Activated CD4-positive, alpha-beta memory T cell treated with anti-CD3 and anti-CD28 coated beads, Interleukin-2, amount 10 ng/mL, durations not matched to agents 7 days and 5 days (primary cell): ENCODE results near the gene HAAO. TPM values are rescaled to one million over a fixed set of nuclear protein-coding genes. Genes with fewer than 3 reads are reported as not detected.

Experiments used
- CTCF ChIA-PET: fragments of 350-600 bp; sonication (Branson Sonifier 250); formaldehyde crosslinking; loops from one replicate; lab custom pipeline; 2021; ENCODE audit warnings: antibody characterized with exemption, inconsistent platforms; lab: Charles Lee
- POLR2A ChIA-PET: fragments of 350-600 bp; sonication (Branson Sonifier 250); formaldehyde crosslinking; loops from one replicate; lab custom pipeline; 2021; ENCODE audit warnings: antibody characterized with exemption; lab: Charles Lee
- DNase-seq: peaks from one replicate; pipeline ENCODE4 v3.0.0-alpha.2; 2020
- H3K27ac Mint-ChIP-seq: one replicate; pipeline ENCODE4 v1.8.0; 2021; ENCODE audit warnings: mild to moderate bottlenecking, mixed read lengths
- H3K27me3 Mint-ChIP-seq: one replicate; pipeline ENCODE4 v1.8.0; 2021; ENCODE audit warnings: mixed read lengths
- H3K36me3 Mint-ChIP-seq: one replicate; pipeline ENCODE4 v1.8.0; 2021; ENCODE audit warnings: low read depth, mixed read lengths
- H3K4me1 Mint-ChIP-seq: one replicate; pipeline ENCODE4 v1.8.0; 2021; ENCODE audit warnings: mixed read lengths
- H3K4me3 Mint-ChIP-seq: one replicate; pipeline ENCODE4 v1.8.0; 2021; ENCODE audit warnings: mild to moderate bottlenecking, mixed read lengths
- H3K9me3 Mint-ChIP-seq: one replicate; pipeline ENCODE4 v1.8.0; 2021; ENCODE audit warnings: mixed read lengths
- total RNA-seq, 2 experiments: library from RNA; stranded (reverse); gene quantifications; one replicate each; pipeline ENCODE4 v1.2.3, GENCODE V29; 2021

The HAAO gene
- total RNA-seq, 2 experiments from 2014 or later = 0.18 to 0.28 TPM

DNA sequence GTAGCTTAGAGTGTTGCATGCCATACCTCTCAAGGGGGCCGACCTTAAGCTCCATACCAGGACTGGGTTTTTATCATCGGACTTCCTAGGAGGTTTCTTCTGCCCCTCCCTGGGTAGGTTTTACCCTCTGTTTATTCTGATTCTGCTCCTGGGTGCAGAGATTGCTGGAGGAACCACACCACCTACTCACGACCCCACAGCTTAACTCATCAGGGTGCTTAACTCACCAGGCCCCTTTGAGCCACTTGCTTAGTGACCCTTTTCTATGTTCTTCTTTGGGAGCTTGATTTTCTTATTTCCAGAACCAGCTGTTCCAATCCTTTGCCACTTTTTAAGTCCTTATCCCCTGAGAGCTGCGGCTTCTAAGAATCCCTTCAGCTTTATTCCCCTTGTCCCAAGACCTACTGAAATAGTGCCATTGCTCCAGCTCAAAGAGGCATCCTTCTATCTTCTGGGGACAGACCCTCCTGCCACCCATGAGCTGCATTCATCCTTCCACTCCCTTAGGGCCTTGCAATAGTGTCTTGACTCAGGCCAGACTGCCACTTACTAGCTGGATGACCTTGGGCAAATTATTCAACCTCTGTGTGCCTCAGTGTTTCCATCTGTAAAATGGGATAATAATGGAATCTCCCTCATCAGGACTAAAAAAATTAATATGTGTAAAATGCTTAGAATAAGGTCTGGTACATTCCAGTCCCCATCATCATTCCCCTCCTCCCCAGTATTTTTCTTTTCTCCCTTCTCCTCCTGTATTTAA lies 34.2 kb downstream of the HAAO start:
- Mint-ChIP-seq H3K9me3 (no peaks in the 10 kb centered on the region), H3K36me3 (no peaks in the 10 kb centered on the region), H3K27me3 (no peaks in the 10 kb centered on the region), H3K4me3 (no peak overlapping the region), H3K4me1 (no peaks in the 10 kb centered on the region), H3K27ac (no peak overlapping the region)
- DNase-seq = no peak
- ChIA-PET CTCF (no interaction called here), POLR2A (no interaction called here)

DNA sequence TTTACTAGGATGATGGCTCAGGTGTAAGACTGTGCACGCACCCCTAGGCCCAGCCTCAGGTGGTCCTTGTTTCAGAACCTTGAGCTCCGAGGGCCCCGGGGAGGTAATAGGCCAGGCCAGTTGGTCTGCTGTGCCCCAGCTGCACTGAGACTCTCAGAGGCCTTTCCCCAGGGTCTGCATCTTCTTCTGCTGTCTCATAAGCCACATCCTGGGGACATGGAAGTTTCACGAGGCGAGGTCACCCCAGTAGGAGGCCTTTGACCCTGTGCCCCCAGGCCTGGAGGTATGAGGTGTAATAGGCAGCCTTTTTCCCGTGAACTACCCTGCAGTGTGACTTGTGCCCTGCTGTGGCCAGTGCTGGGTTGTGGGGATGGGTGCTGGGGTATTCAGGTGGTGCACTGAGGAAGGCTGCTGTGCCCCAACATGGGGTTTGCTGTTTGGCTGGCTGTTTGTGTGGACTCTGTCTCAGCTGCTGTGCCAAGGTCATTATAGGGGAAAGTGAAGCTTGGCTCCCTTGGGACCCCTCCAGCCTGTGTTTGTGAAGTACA lies 35.3 kb downstream of the HAAO start:
- POLR2A ChIA-PET = no interaction called here
- no peaks in the 10 kb centered on the region for H3K4me1 Mint-ChIP-seq
- CTCF ChIA-PET = no interaction called here
- no peaks in the 10 kb centered on the region for H3K36me3 Mint-ChIP-seq
- H3K9me3 Mint-ChIP-seq = no peaks in the 10 kb centered on the region
- no peak overlapping the region for H3K4me3 Mint-ChIP-seq
- H3K27ac Mint-ChIP-seq = no peak overlapping the region
- no peaks in the 10 kb centered on the region for H3K27me3 Mint-ChIP-seq
- DNase-seq = no peak

DNA sequence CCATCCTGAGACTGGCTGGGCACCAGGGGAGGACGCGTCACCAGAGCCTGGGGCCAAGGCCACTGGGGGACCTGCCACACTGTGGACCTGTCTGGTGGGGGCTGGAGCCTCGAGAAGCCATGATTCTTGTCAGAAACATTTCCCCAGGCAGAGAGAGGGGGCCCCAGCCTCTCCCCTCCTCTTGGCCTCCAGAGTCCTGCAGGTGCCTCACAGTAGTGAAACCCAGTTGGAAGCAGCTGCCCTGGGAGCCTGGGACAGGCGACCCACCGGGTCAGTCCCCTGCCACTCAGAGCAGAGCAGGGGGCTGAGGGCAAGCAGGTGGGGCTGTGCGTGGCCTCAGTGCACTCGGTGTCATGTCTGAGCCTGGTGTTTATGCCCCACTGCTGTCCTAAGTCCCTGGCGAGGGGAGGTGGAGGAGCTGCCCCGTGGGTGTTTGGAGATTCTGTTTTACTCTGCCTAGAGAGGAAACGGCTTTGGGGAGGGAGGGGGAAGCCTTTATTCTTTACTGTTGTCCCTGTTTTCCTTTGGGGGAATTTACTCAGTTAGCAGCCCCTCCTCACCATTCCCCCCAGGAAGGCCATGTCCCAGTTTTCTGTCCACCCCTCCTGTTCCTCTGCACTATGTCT lies 36.1 kb downstream of the HAAO start:
- DNase-seq = no peak
- Mint-ChIP-seq H3K4me3 (no peak overlapping the region), H3K27ac (no peak overlapping the region), H3K9me3 (no peaks in the 10 kb centered on the region), H3K36me3 (no peaks in the 10 kb centered on the region), H3K27me3 (no peaks in the 10 kb centered on the region), H3K4me1 (no peaks in the 10 kb centered on the region)
- CTCF ChIA-PET = no interaction called here
- POLR2A ChIA-PET = no interaction called here

DNA sequence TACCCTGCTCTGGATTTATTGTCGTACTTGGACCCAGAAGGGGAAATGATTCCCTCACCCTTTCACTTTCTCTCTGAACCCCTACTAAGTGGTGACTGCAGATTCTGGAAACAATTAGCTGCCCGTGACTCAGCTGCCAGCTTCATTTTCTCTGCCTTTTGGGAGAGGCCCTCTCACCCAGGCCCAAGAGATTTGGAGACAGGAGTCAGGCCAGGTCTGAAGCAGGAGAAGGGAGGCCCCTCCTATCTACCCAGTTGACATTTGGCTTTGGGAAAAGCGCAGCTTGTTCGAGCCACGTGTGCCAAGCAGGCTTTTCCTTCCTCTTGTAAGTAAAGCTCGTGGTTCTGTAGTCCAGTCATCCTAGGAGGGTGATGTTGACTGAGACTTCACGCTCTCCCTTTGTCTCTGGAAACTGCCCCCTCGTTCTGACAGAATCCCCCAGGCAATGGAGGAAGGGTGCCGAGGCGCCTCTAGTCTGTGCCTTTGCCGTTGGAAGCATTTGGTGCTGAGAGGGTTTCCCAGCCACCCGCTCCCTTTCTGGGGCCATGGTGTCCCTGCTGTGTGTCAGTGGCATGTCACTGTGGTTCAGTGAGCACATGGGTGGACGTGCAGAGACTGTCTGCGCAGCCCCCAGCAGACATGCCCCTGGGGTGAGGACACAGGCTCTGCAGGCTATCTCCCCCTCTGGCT lies 37.0 kb downstream of the HAAO start:
- no peak for DNase-seq
- POLR2A ChIA-PET = no interaction called here
- CTCF ChIA-PET = no interaction called here
- no peaks in the 10 kb centered on the region for H3K4me1 Mint-ChIP-seq
- H3K9me3 Mint-ChIP-seq = no peaks in the 10 kb centered on the region
- no peak overlapping the region for H3K27ac Mint-ChIP-seq
- no peaks in the 10 kb centered on the region for H3K36me3 Mint-ChIP-seq
- no peak overlapping the region for H3K4me3 Mint-ChIP-seq
- H3K27me3 Mint-ChIP-seq = no peaks in the 10 kb centered on the region

DNA sequence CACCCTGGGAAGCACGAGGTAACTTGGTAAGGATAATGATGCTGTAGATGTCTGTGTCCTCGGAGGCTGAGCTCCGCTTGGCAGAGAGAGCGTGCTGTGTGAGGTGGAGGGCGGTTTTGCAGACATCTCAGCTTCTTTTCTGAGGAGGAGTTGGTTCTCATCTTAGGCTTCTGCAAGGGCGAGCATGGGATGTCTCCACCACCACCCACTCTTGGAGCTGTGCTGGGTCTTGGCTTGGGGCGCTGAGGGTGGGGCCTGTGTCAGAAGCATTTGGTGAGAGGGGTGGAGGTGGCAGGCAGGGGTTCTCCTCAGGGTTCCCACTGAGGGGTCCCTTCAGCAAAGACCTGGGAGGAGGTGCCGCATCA lies 37.6 kb downstream of the HAAO start:
- ChIA-PET CTCF (no interaction called here), POLR2A (no interaction called here)
- H3K27ac Mint-ChIP-seq = no peak overlapping the region
- H3K4me3 Mint-ChIP-seq = no peak overlapping the region
- no peaks in the 10 kb centered on the region for H3K36me3 Mint-ChIP-seq
- no peaks in the 10 kb centered on the region for H3K27me3 Mint-ChIP-seq
- H3K4me1 Mint-ChIP-seq = no peaks in the 10 kb centered on the region
- no peak for DNase-seq
- H3K9me3 Mint-ChIP-seq = no peaks in the 10 kb centered on the region

DNA sequence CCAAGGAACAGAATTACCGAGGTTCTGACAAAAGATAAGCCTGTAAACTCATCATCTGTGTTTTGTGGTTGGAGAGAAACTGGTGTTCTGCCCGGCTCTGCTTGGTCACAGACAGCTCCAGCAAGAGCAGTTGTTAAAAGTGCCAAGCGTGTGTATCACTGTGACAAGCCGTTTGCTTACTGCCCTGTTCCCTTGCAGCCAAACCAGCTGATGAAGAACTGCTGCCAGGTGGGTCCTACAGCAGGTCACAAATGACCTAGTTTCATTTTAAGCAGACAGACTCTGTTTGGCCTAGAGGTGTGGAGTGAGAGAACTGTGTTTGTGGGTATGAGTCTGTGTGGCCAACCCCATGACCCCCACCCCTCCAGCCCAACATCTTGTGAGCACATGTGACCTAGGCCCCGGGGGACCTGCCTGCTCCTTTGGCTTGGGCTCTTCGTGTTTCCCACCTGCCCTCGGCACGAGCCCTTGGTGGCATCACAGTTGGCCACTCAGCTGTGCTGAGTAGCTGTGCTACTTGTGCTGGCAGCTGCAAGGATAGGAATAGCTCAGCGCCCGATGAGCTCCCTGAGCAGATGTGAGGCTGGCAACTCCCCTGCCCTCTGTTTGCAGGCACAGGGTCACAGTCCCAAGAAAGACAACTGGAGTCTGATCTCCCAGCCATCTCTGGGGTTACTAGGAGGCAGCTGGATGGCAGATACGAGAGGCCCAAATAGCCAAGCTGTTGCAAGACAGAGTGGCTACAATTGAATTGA lies 38.2 kb downstream of the HAAO start:
- POLR2A ChIA-PET = no interaction called here
- CTCF ChIA-PET = no interaction called here
- Mint-ChIP-seq H3K4me3 (no peak overlapping the region), H3K9me3 (no peaks in the 10 kb centered on the region), H3K27me3 (no peaks in the 10 kb centered on the region), H3K4me1 (no peaks in the 10 kb centered on the region), H3K36me3 (no peaks in the 10 kb centered on the region), H3K27ac (no peak overlapping the region)
- DNase-seq = no peak

DNA sequence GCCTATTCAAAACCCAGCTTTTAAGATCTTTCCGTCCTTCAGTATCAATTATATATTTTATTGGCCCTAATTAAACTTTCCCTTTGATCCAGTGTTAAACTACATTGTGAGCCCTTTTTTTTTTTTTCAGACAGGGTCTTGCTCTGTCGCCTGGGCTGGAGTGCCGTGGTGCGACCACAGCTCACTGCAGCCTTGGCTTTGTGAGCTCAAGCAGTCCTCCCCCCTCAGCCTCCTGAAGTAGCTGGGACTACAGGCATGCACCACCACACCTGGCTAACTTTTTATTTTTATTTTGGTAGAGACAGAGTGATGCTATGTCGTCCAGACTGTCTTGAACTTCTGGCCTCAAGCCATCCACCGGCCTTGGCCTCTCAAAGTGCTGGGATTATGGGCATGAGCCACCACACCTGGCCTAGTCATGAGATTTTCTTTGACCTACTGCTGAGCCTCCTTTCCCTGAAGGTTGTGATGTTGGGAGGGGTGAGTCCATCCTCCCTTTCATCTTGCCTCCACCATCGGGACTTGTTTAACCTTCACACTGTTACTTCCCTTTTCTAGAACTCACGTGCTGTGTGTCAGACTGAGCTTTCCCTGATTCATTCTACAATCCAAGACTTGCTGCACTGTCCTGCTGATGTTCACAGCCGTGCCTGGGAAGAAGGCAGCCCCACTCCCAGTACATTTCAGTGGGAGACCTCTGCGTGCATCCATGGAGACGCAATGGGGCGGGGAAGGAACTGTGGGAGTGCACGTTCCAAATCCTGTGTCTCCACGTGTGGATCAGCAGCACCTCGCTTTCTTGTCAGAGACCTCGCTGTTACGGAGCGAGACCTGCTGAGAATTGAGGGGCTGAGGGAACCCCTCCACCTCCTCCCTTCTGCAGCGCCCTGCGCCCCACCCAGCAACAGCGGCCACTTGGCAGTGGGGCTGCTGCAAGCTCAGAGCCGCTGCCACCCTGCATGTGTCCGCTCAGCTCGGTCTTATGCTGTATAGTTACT lies 39.3 kb downstream of the HAAO start:
- DNase-seq = no peak
- ChIA-PET CTCF (no interaction called here), POLR2A (interaction anchor here (1.2 kb wide), 1 partner anchor 57 kb away, joined by 3 read pairs; no protein-coding TSS in a partner anchor)
- Mint-ChIP-seq H3K9me3 (no peaks in the 10 kb centered on the region), H3K36me3 (no peaks in the 10 kb centered on the region), H3K4me3 (no peak overlapping the region), H3K27ac (no peak overlapping the region), H3K4me1 (no peaks in the 10 kb centered on the region), H3K27me3 (no peaks in the 10 kb centered on the region)

DNA sequence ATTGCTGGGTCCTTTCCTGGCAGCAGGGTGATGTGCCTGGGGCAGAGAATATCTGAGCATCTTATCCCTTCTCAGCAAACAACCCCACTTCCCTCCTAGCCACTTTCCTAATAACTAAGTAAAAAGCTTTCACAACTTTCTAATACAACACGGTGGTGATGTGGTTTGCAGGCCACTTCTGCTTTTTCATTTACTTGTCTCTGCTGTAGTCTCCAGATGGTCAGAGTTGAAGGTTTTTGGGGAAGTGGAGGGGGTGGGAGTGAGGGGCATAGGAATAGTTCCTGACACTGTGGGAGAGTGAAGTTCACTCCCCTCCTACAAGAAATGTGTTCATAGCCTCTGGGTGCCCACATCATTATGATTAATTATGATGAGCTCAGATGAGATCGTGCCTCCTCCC lies 40.1 kb downstream of the HAAO start:
- H3K4me3 Mint-ChIP-seq = no peak overlapping the region
- no peaks in the 10 kb centered on the region for H3K36me3 Mint-ChIP-seq
- POLR2A ChIA-PET = interaction anchor here (0.6 to 1.2 kb wide), 2 partner anchors 58 to 76 kb away, joined by 3 to 4 read pairs; no protein-coding TSS in a partner anchor
- no peak for DNase-seq
- H3K9me3 Mint-ChIP-seq = no peaks in the 10 kb centered on the region
- H3K27me3 Mint-ChIP-seq = no peaks in the 10 kb centered on the region
- H3K27ac Mint-ChIP-seq = no peak overlapping the region
- CTCF ChIA-PET = no interaction called here
- no peaks in the 10 kb centered on the region for H3K4me1 Mint-ChIP-seq

DNA sequence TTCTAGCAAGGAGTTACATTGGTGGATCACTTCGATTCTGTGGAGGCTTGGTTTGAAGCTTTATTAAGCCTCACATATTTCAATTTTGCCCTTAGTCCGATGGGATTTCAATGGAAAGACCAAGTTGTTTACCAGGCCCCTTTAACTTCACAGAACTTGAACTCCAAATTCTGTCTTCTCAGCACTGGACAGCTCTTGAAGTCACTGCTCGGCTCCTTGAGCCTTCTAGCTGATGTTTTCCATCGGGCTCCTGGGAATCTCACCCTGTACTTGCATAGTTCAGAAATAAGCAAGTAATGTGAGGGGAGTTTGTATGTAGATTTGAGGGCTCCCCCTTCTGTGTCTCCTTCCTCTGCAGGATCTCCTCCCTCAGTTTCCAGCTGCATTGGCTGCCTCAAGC lies 43.5 kb downstream of the HAAO start:
- Mint-ChIP-seq H3K27me3 (no peaks in the 10 kb centered on the region), H3K36me3 (no peaks in the 10 kb centered on the region), H3K4me3 (no peak overlapping the region), H3K4me1 (no peaks in the 10 kb centered on the region), H3K27ac (no peak overlapping the region), H3K9me3 (no peaks in the 10 kb centered on the region)
- no peak for DNase-seq
- ChIA-PET CTCF (no interaction called here), POLR2A (no interaction called here)

DNA sequence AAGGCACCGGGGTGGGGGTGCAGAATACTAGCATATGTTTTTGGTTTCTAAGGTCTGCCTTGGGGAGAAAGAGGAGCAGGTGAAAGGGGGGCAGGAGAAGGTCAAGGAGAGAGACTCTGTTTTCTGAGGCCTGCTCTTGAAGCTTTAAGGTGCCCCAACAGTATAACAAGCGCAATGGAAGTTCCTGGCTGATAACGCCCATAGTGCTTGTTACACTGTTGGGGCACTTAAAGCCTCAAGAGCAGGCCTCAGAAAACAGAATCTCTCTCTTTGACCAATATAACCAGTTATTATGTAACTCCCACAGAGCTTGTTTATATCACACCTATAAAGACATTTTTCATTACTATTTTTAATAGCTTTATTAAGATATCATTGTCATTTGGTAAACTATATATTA lies 45.0 kb downstream of the HAAO start:
- ChIA-PET POLR2A (no interaction called here), CTCF (no interaction called here)
- H3K27me3 Mint-ChIP-seq = no peaks in the 10 kb centered on the region
- no peak overlapping the region for H3K27ac Mint-ChIP-seq
- peaks cover 6% of the 10 kb centered on the region for H3K9me3 Mint-ChIP-seq
- DNase-seq = no peak
- no peaks in the 10 kb centered on the region for H3K4me1 Mint-ChIP-seq
- peaks cover 9% of the 10 kb centered on the region for H3K36me3 Mint-ChIP-seq
- no peak overlapping the region for H3K4me3 Mint-ChIP-seq

DNA sequence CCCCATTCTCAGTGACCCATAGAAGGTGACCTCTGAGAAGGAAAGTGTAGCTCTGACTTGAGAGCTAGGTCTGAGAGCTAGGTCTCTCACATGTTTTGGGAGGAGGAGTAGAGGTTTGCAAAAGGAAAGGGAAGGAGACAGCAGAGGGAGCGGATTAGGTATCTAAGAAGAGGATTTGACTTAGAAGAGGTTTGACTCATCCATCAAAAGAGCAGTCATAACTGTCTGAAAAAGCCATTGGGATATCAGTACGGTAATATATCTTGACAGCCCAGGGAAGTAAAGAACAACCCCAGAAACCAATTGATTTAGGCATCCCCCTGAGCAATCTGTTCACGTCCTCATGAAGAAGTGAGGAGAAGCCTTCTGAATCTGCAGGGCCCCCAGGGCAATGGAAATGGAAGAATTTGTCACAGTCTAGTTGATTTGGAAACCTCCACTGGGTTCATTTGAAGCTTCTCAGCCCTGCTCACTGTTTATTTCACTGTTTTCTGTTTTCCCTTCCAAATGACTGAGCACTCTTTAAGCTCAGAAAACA lies 47.8 kb downstream of the HAAO start:
- H3K4me3 Mint-ChIP-seq = no peak overlapping the region
- DNase-seq = no peak
- CTCF ChIA-PET = no interaction called here
- peaks cover 18% of the 10 kb centered on the region for H3K36me3 Mint-ChIP-seq
- peaks cover 2% of the 10 kb centered on the region for H3K4me1 Mint-ChIP-seq
- H3K27ac Mint-ChIP-seq = no peak overlapping the region
- H3K9me3 Mint-ChIP-seq = peaks cover 11% of the 10 kb centered on the region
- no peaks in the 10 kb centered on the region for H3K27me3 Mint-ChIP-seq
- POLR2A ChIA-PET = no interaction called here

DNA sequence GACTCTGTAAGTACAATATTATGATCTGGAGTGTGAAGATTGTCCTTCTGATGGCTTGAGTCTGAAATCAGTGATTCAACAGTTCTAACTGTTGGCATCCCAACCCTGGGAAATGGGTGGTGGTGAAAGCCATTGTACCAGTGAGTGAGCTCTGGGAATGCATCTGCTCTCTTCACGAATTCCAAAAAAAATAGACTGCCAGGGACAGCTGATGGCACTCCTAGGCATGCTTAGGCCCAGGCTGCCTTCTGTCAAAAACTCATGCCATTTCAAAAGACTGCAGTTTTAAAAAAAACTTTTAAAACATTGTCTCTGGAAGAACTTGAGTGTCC lies 48.8 kb downstream of the HAAO start:
- H3K4me1 Mint-ChIP-seq = peaks cover 2% of the 10 kb centered on the region
- H3K27me3 Mint-ChIP-seq = no peaks in the 10 kb centered on the region
- peaks cover 21% of the 10 kb centered on the region for H3K36me3 Mint-ChIP-seq
- H3K9me3 Mint-ChIP-seq = peaks cover 15% of the 10 kb centered on the region
- CTCF ChIA-PET = no interaction called here
- no peak overlapping the region for H3K4me3 Mint-ChIP-seq
- no peak overlapping the region for H3K27ac Mint-ChIP-seq
- no peak for DNase-seq
- POLR2A ChIA-PET = no interaction called here
